DND-41 (cell line): ENCODE measurements around the gene NTN5.

Source experiments
- EZH2 ChIP-seq: IDR thresholded peaks from 3 replicates; pipeline ENCODE4 v1.6.1; 2012; ENCODE audit warnings: borderline replicate concordance, low read depth, mild to moderate bottlenecking, moderate library complexity, low read length, inconsistent platforms; ENCODE audit not compliant: severe bottlenecking
- TF ChIP-seq, protein P1 (sequence below): IDR thresholded peaks from 2 replicates; pipeline ENCODE4 v1.5.1; 2012; ENCODE audit warnings: borderline replicate concordance, low read length, moderate library complexity, mild to moderate bottlenecking; ENCODE audit not compliant: poor library complexity, severe bottlenecking; ENCODE audit errors: extremely low read depth

- TF ChIP-seq, protein P1, sequence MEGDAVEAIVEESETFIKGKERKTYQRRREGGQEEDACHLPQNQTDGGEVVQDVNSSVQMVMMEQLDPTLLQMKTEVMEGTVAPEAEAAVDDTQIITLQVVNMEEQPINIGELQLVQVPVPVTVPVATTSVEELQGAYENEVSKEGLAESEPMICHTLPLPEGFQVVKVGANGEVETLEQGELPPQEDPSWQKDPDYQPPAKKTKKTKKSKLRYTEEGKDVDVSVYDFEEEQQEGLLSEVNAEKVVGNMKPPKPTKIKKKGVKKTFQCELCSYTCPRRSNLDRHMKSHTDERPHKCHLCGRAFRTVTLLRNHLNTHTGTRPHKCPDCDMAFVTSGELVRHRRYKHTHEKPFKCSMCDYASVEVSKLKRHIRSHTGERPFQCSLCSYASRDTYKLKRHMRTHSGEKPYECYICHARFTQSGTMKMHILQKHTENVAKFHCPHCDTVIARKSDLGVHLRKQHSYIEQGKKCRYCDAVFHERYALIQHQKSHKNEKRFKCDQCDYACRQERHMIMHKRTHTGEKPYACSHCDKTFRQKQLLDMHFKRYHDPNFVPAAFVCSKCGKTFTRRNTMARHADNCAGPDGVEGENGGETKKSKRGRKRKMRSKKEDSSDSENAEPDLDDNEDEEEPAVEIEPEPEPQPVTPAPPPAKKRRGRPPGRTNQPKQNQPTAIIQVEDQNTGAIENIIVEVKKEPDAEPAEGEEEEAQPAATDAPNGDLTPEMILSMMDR = no peak
- TF ChIP-seq EZH2 = no peak
Measured at GRCh38 chr19:48635966-48636858, 36.6 kb downstream of the NTN5 start.
